MM.1S (cell line): ENCODE results near the gene CHD6.

Source experiments
- CTCF ChIP-seq: fragments of 300-600 bp; sonication (generic); IDR thresholded peaks from 2 replicates; pipeline ENCODE4 v1.5.1; 2016; ENCODE audit warnings: antibody characterized with exemption, low read length, mixed read lengths
- EZH2 ChIP-seq: fragments of 300-600 bp; sonication (generic); optimal IDR thresholded peaks from 2 replicates; pipeline ENCODE3; 2017; ENCODE audit warnings: low read depth, mild to moderate bottlenecking, antibody characterized with exemption, low read length, mixed read lengths
- EZH2phosphoT487 ChIP-seq: fragments of 300-600 bp; sonication (generic); IDR thresholded peaks from 2 replicates; pipeline ENCODE4 v1.6.1; 2018; ENCODE audit warnings: antibody characterized with exemption, low read length

GRCh38 chr20:41645372-41645771, 27.2 kb upstream of the CHD6 start:
- TF ChIP-seq CTCF (no peak), EZH2 (no peak), EZH2phosphoT487 (no peak)
